ENCODE results near the gene CDKN1A.

- TF ChIP-seq CTCF (IDR thresholded peaks at IDR 0.05; ENCODE audit: low read depth, low read length) (no peak), MYC (IDR thresholded peaks at IDR 0.05; ENCODE audit: low read depth, low read length) (no peak), MAX (IDR thresholded peaks at IDR 0.05; ENCODE audit: low read depth, low read length) (no peak), POLR2A (IDR thresholded peaks at IDR 0.05; ENCODE audit: extremely low read depth, insufficient read length) (no peak)
These were observed 43.9 kb downstream of the CDKN1A start for GRCh38 chr6:36722365-36722764.
